Neural cell (in vitro differentiated cells): ENCODE data around the gene NFYB. TPM values are rescaled to one million over a fixed set of nuclear protein-coding genes. Genes with fewer than 3 reads are reported as not detected.

Experiments used
- H2AFZ ChIP-seq: fragments of 200-600, 300-800 bp; sonication (generic), shearing (Covaris generic); 2 replicates; pipeline ENCODE4 v1.6.0; 2014; ENCODE audit warnings: low read depth, mild to moderate bottlenecking, antibody characterized with exemption, low read length, moderate library complexity
- H3F3A ChIP-seq: fragments of 200-600 bp; shearing (Covaris generic); 2 replicates; pipeline ENCODE4 v1.6.1; 2016; ENCODE audit warnings: mild to moderate bottlenecking, moderate library complexity, mixed read lengths, antibody characterized with exemption, low read length; ENCODE audit not compliant: insufficient read depth, poor library complexity, severe bottlenecking
- H3K27ac ChIP-seq: fragments of 200-600, 300-800 bp; sonication (generic), shearing (Covaris generic); 2 replicates; pipeline ENCODE4 v1.5.1; 2014; ENCODE audit warnings: mild to moderate bottlenecking, low read length, moderate library complexity
- H3K27me3 ChIP-seq: fragments of 300-800, 200-600 bp; sonication (generic), shearing (Covaris generic); 2 replicates; pipeline ENCODE4 v1.6.0; 2014; ENCODE audit warnings: mild to moderate bottlenecking, low read depth, low read length, moderate library complexity; ENCODE audit not compliant: insufficient read depth
- H3K36me3 ChIP-seq: fragments of 300-800, 200-600 bp; sonication (generic), shearing (Covaris generic); 2 replicates; pipeline ENCODE4 v1.5.1; 2014; ENCODE audit warnings: mild to moderate bottlenecking, antibody characterized with exemption, low read length, moderate library complexity; ENCODE audit not compliant: insufficient read depth
- H3K4me2 ChIP-seq: fragments of 300-800, 200-600 bp; sonication (generic), shearing (Covaris generic); 2 replicates; pipeline ENCODE4 v1.6.0; 2014; ENCODE audit warnings: mild to moderate bottlenecking, low read length
- H3K4me3 ChIP-seq: fragments of 300-800, 200-600 bp; sonication (generic), shearing (Covaris generic); 2 replicates; pipeline ENCODE4 v1.5.1; 2014; ENCODE audit warnings: mild to moderate bottlenecking, low read length, moderate library complexity
- H3K79me2 ChIP-seq: fragments of 200-600 bp; shearing (Covaris generic); replicated peaks from 2 replicates; pipeline ENCODE4 v1.6.0; 2014; ENCODE audit warnings: mild to moderate bottlenecking, low read length, moderate library complexity; ENCODE audit not compliant: insufficient read depth
- H3K9ac ChIP-seq: fragments of 300-800, 200-600 bp; sonication (generic), shearing (Covaris generic); 2 replicates; pipeline ENCODE4 v1.6.1; 2016; ENCODE audit warnings: mild to moderate bottlenecking, low read length, mixed read lengths
- H3K9me2 ChIP-seq: fragments of 200-600 bp; shearing (Covaris generic); 2 replicates; pipeline ENCODE4 v1.6.1; 2016; ENCODE audit warnings: mild to moderate bottlenecking, low read length, mixed read lengths; ENCODE audit not compliant: insufficient read depth
- H3K9me3 ChIP-seq: fragments of 200-600, 300-800 bp; sonication (generic), shearing (Covaris generic); 2 replicates; pipeline ENCODE4 v1.6.1; 2016; ENCODE audit warnings: mild to moderate bottlenecking, mixed run types, low read length, moderate library complexity, mixed read lengths
- H4K20me1 ChIP-seq: fragments of 200-600 bp; shearing (Covaris generic); 2 replicates; pipeline ENCODE4 v1.6.1; 2016; ENCODE audit warnings: mild to moderate bottlenecking, mixed run types; ENCODE audit not compliant: insufficient read depth
- CTCF ChIP-seq: fragments of 450-650 bp; IDR thresholded peaks from 2 replicates; pipeline ENCODE4 v1.5.1; 2014; ENCODE audit warnings: antibody characterized with exemption, mild to moderate bottlenecking, moderate library complexity; ENCODE audit not compliant: poor library complexity, severe bottlenecking
- EP300 ChIP-seq: fragments of 450-650 bp; conservative IDR thresholded peaks from 2 replicates; pipeline ENCODE4 v1.6.1; 2014; ENCODE audit warnings: antibody characterized with exemption, mild to moderate bottlenecking, moderate library complexity; ENCODE audit not compliant: poor library complexity, severe bottlenecking
- EZH2 ChIP-seq: fragments of 200-600, 300-800 bp; shearing (Covaris generic), sonication (generic); IDR thresholded peaks from 2 replicates; pipeline ENCODE4 v1.6.1; 2014; ENCODE audit warnings: antibody characterized with exemption, low read length, borderline replicate concordance, mild to moderate bottlenecking; ENCODE audit not compliant: insufficient read depth, poor library complexity, severe bottlenecking
- MXI1 ChIP-seq: fragments of 450-650 bp; conservative IDR thresholded peaks from 2 replicates; pipeline ENCODE4 v1.6.1; 2014; ENCODE audit warnings: antibody characterized with exemption, mild to moderate bottlenecking; ENCODE audit not compliant: poor library complexity, severe bottlenecking
- POLR2AphosphoS5 ChIP-seq: IDR thresholded peaks from 2 replicates; pipeline ENCODE4 v1.6.1; 2012
- RAD21 ChIP-seq: fragments of 450-650 bp; conservative IDR thresholded peaks from 2 replicates; pipeline ENCODE4 v1.6.1; 2014; ENCODE audit warnings: antibody characterized with exemption, mild to moderate bottlenecking, moderate library complexity
- REST ChIP-seq: IDR thresholded peaks from 2 replicates; pipeline ENCODE4 v1.6.1; 2012; ENCODE audit warnings: borderline replicate concordance
- SMC3 ChIP-seq: fragments of 450-650 bp; conservative IDR thresholded peaks from 2 replicates; pipeline ENCODE4 v1.6.1; 2014; ENCODE audit warnings: antibody characterized with exemption, mild to moderate bottlenecking, moderate library complexity; ENCODE audit not compliant: poor library complexity
- TAF1 ChIP-seq: IDR thresholded peaks from 2 replicates; pipeline ENCODE4 v1.6.1; 2012; ENCODE audit warnings: low read depth
- polyA plus RNA-seq: library from polyadenylated mRNA; depleted of rRNA; stranded (reverse); fragments of >200 nt; gene quantifications from 2 replicates; pipeline ENCODE4 v1.2.3, GENCODE V29; 2014

The NFYB gene
- polyA plus RNA-seq, 1 donor from 2014 or later, result 60.8 TPM

DNA sequence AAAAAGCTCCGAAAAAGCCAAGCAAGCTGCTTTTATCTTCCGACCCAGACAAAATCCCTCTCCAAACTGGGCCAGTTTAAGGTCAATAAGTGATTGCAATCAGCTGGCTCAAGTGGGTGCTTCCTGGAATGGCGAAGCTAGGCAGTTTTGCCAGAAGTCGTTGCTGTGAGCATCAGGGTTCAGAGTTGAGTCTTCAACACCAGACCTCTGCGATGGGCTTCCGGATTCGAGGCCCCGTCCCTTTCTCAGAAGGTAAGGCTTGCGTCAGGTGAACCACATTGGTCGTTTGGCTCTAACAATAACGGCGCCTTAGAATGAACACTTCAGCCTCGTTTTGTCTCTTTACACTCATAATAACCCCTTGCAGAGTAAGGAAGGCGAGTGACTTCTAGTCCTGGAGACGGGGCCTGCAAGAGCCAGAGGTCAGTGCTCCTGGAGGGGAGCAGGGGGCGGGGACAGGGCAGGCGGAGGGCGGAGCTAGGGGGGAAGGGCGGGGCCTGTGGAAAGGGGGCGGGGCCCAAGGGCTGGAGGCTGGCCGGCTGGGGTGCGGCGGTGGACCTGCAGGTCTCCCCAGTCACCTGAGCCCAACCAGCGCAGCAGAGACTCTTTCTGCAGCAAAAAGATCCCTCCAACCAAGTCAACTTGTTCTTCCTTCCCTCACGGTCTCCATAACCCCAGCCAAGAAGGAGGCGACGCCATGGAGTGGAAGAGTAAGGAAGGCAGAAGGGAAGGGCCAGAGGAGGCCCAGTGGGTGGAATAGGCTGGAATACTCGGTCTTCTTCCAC lies 34.0 kb upstream of the NFYB start:
- Histone ChIP-seq H3K9me2 (no peaks in the 10 kb centered on the region), H3F3A (no peaks in the 10 kb centered on the region), H3K4me3 (no peak overlapping the region), H3K4me2 (no peak overlapping the region), H3K27ac (no peak overlapping the region), H2AFZ (no peak overlapping the region), H3K79me2 (no peaks in the 10 kb centered on the region), H3K9me3 (no peaks in the 10 kb centered on the region), H4K20me1 (no peaks in the 10 kb centered on the region), H3K9ac (no peak overlapping the region), H3K27me3 (no peaks in the 10 kb centered on the region), H3K36me3 (no peaks in the 10 kb centered on the region)
- TF ChIP-seq POLR2AphosphoS5, result no peak
- no peak for TF ChIP-seq SMC3
- no peak for TF ChIP-seq REST
- TF ChIP-seq EZH2, result no peak
- no peak for TF ChIP-seq MXI1
- TF ChIP-seq CTCF, result no peak
- TF ChIP-seq EP300, result no peak
- TF ChIP-seq TAF1, result no peak
- TF ChIP-seq RAD21, result no peak

DNA sequence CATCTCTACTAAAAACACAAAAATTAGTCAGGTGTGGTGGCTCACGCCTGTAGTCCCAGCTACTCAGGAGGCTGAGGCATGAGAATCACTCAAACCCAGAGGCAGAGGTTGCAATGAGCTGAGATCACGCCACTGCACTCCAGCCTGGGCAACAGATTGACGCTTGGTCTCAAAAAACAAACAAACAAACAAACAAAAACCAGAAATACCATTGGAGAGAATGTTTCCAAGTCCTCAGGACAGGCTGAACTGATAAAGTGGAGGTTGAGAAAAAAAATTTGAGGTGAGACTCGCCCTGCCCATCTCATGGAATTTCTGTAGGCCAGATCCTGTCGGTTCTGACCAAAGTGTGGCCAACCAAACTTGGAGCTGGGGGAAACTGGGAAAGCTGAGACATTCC lies 30.6 kb upstream of the NFYB start:
- TF ChIP-seq EP300 (no peak), RAD21 (no peak), MXI1 (no peak), CTCF (no peak), TAF1 (no peak), EZH2 (no peak), POLR2AphosphoS5 (no peak), SMC3 (no peak), REST (no peak)
- Histone ChIP-seq H3K4me2 (no peak overlapping the region), H2AFZ (no peak overlapping the region), H3K9me2 (no peaks in the 10 kb centered on the region), H4K20me1 (no peaks in the 10 kb centered on the region), H3K27me3 (no peaks in the 10 kb centered on the region), H3K9me3 (no peaks in the 10 kb centered on the region), H3K79me2 (no peaks in the 10 kb centered on the region), H3F3A (no peaks in the 10 kb centered on the region), H3K27ac (no peak overlapping the region), H3K36me3 (no peaks in the 10 kb centered on the region), H3K9ac (no peak overlapping the region), H3K4me3 (no peak overlapping the region)
